Common myeloid progenitor, CD34-positive (primary cell): Measurements from ENCODE around the gene LPP.

Source experiments
- CTCF ChIA-PET: fragments of 350-600 bp; sonication (Branson Sonifier 250); formaldehyde crosslinking; loops from one replicate; lab custom pipeline; 2021; ENCODE audit warnings: antibody characterized with exemption; lab: Charles Lee
- POLR2A ChIA-PET: fragments of 350-600 bp; sonication (Branson Sonifier 250); formaldehyde crosslinking; loops from one replicate; lab custom pipeline; 2021; ENCODE audit warnings: antibody characterized with exemption; lab: Charles Lee
- DNase-seq, 3 donors: peaks; one replicate each; pipeline versions ENCODE4 v3.0.0 to v3.0.0-alpha.2; 2013
- H3K27ac ChIP-seq, 2 experiments: 1 replicate in 1 of 2; 2 replicates in 1 of 2; pipeline ENCODE4 v1.7.0; 2013; ENCODE audit warnings: inconsistent platforms in 2 of 2, low read length in 2 of 2, mild to moderate bottlenecking in 2 of 2, low read depth in 1 of 2, moderate library complexity in 1 of 2; ENCODE audit not compliant: severe bottlenecking in 2 of 2, insufficient read depth in 1 of 2, poor library complexity in 1 of 2
- H3K27me3 ChIP-seq, 5 experiments: replicated peaks in 2 of 5; 1 replicate in 3 of 5; 2 replicates in 2 of 5; pipeline versions ENCODE4 v1.6.1 to v1.7.0; 2013; ENCODE audit warnings: low read length in 4 of 5, mild to moderate bottlenecking in 2 of 5, moderate library complexity in 2 of 5, inconsistent platforms in 1 of 5; ENCODE audit not compliant: insufficient read depth in 5 of 5, control insufficient read depth in 4 of 5
- H3K36me3 ChIP-seq, 4 experiments: 1 replicate in 2 of 4; 2 replicates in 2 of 4; pipeline versions ENCODE4 v1.6.1 to v1.7.0; 2013; ENCODE audit warnings: low read length in 3 of 4, control low read depth in 1 of 4, mild to moderate bottlenecking in 1 of 4; ENCODE audit not compliant: control insufficient read depth in 4 of 4, insufficient read depth in 4 of 4
- H3K4me1 ChIP-seq, 4 experiments: 1 replicate in 3 of 4; 2 replicates in 1 of 4; pipeline versions ENCODE4 v1.6.1 to v1.7.1; 2013; ENCODE audit warnings: low read length in 3 of 4, mild to moderate bottlenecking in 3 of 4, control low read depth in 1 of 4, inconsistent platforms in 1 of 4, moderate library complexity in 1 of 4; ENCODE audit not compliant: control insufficient read depth in 4 of 4, insufficient read depth in 4 of 4; ENCODE audit errors: control extremely low read depth in 1 of 4
- H3K4me3 ChIP-seq, 7 experiments: 1 replicate in 4 of 7; 2 replicates in 3 of 7; pipeline versions ENCODE4 v1.5.1 to v1.7.0; 2013; ENCODE audit warnings: mild to moderate bottlenecking in 7 of 7, low read length in 6 of 7, moderate library complexity in 6 of 7, inconsistent platforms in 2 of 7, low read depth in 2 of 7, control low read depth in 1 of 7; ENCODE audit not compliant: insufficient read depth in 4 of 7, control insufficient read depth in 1 of 7; ENCODE audit errors: extremely low read depth in 1 of 7
- H3K9me3 ChIP-seq, 5 experiments: 1 replicate in 4 of 5; 2 replicates in 1 of 5; pipeline versions ENCODE4 v1.6.1 to v1.7.1; 2013; ENCODE audit warnings: low read length in 4 of 5, mild to moderate bottlenecking in 2 of 5, inconsistent platforms in 1 of 5, low read depth in 1 of 5, moderate library complexity in 1 of 5; ENCODE audit not compliant: control insufficient read depth in 4 of 5, insufficient read depth in 2 of 5; ENCODE audit errors: control extremely low read depth in 1 of 5
- WGBS: methylation state at CpG from one replicate; pipeline ENCODE4 v1.1.5; 2013; ENCODE audit not compliant: insufficient coverage; 5-methylcytosine and 5-hydroxymethylcytosine counted together

The LPP gene

DNA sequence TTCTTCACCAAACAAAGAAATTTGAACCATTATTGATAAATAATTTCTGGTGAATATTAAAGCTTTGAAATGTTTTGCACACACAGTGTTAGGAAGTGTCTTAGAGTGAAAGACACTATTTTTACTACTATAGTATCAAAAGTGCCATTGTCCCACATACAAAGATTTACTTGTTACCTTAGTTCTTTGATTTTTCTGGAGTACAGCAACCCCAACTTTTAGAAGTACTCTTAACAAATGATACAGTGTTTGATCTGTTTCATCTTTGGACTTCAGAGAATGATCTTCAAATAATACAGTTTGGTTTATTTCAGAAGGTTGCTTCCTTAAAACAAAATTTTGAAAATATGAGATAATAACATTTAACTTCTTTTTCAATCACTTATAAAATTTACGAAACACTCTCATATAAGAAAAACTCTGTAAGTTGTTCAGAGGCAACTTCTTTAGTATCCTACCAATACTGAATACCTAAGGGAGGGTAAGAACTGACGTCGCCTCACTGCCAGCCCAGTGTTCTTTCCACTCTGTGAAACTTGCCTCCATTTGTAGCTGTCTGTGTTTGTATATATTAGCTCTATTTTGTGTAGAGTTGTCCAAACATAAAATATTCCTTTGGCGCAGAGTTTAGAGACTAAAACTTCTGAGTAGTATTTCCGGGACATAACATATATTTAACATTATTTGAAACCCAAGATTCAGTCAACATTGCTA, 464.2 kb downstream of the LPP start:
- no peaks in the 10 kb centered on the region for H3K27me3 ChIP-seq
- CTCF ChIA-PET, result no interaction called here
- no peak overlapping the region for H3K4me3 ChIP-seq
- H3K27ac ChIP-seq, result no peak overlapping the region
- no peaks in the 10 kb centered on the region for H3K9me3 ChIP-seq
- no peaks in the 10 kb centered on the region for H3K4me1 ChIP-seq
- POLR2A ChIA-PET, result no interaction called here
- peaks cover 0 to 2% (median 0%) of the 10 kb centered on the region in 4 experiments for H3K36me3 ChIP-seq
- WGBS, result no CpG with 5 or more reads among the region's 5 CpGs
- no peak for DNase-seq

DNA sequence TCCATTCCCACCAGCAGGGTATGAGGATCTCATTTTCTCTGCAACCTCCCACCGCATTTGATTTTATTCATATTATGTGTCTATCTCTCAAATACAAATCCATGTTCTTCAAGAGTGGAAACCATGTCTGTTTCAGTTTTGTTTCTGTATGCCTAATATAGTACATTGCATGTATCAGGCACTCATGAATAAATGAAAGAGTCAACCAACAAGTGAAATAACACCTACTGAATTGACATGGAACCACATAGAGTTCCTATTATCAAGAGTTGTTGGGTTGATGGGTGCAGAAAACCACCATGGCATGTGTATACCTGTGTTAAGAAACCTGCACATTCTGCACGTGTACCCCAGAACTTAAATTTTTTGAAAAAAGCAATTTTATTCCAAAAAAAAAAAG, 466.8 kb downstream of the LPP start:
- CTCF ChIA-PET, result no interaction called here
- H3K27me3 ChIP-seq, result no peaks in the 10 kb centered on the region
- H3K36me3 ChIP-seq, result no peaks in the 10 kb centered on the region
- H3K4me1 ChIP-seq, result no peaks in the 10 kb centered on the region
- H3K27ac ChIP-seq, result no peak overlapping the region
- H3K4me3 ChIP-seq, result no peak overlapping the region
- DNase-seq, result no peak
- no peaks in the 10 kb centered on the region for H3K9me3 ChIP-seq
- no CpG with 5 or more reads among the region's 2 CpGs for WGBS
- POLR2A ChIA-PET, result interaction anchor here (0.6 kb wide), 1 partner anchor 68 kb away, joined by 4 read pairs; no protein-coding TSS in a partner anchor

DNA sequence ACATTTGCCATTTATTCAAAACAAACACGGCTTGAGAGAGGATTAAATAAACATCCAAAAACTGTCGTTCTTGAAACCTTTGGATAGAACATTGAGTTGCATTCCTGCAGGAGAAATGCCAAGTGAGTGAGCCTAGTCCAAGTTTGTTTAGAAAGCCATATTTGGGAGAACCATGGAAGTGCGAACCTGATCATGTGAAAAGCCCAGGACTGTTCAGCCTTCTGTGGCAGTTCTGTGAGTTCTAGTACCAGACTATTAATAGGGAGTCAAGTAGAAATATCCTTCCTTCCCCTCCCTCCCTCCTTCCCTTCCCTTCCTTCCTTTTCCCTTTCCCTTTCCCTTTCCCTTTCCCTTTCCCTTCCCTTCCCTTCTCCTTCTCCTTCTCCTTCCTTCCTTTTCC, 470.4 kb downstream of the LPP start:
- no peaks in the 10 kb centered on the region for H3K27me3 ChIP-seq
- H3K9me3 ChIP-seq, result no peaks in the 10 kb centered on the region
- 93% methylated on average over 3 of the region's 3 CpGs for WGBS
- POLR2A ChIA-PET, result no interaction called here
- H3K4me3 ChIP-seq, result no peak overlapping the region
- no peaks in the 10 kb centered on the region for H3K4me1 ChIP-seq
- no peaks in the 10 kb centered on the region for H3K36me3 ChIP-seq
- DNase-seq, result no peak
- no peak overlapping the region for H3K27ac ChIP-seq
- CTCF ChIA-PET, result interaction anchor here (1.0 kb wide), 1 partner anchor 9 kb away, joined by 3 read pairs; no protein-coding TSS in a partner anchor

DNA sequence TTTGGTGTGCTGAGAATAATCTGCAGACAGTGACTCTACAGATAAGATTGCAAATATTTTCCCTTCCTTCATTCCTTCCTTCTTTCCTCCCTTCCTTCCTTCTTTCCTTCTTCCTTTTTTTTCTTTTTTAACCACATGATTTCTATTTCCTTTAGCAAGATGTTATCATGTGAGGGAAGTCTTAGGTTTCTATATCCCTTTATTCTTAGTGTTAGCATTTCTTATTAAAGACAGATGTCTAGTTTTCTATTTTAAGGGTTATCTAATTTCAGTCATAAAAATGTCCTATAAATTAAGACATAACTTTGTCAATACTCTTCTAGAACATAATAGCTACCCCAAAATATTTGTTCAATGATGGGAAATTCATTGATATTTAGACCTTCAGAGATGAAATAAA, 470.9 kb downstream of the LPP start:
- ChIA-PET CTCF (no interaction called here), POLR2A (no interaction called here)
- Histone ChIP-seq H3K27me3 (no peaks in the 10 kb centered on the region), H3K36me3 (no peaks in the 10 kb centered on the region), H3K4me3 (no peak overlapping the region), H3K4me1 (no peaks in the 10 kb centered on the region), H3K9me3 (peaks cover 0 to 3% (median 0%) of the 10 kb centered on the region in 5 experiments), H3K27ac (no peak overlapping the region)
- no peak for DNase-seq

DNA sequence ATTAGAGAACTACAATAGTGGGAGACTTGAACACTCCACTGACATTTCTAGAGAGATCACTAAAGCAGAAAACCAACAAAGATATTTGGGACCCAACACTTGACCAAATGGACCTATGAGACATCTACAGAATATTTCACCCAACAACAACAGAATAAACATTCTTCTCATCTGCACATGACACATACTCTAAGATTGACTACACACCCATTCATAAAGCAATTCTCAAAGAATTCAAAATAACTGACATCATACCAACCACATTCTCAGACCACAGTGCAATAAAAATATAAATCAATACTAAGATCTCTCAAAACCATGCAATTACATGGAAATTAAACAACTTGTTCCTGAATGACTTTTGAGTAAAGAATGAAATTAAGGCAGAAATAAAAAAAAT, 473.7 kb downstream of the LPP start:
- no peak for DNase-seq
- Histone ChIP-seq H3K36me3 (no peaks in the 10 kb centered on the region), H3K4me1 (no peaks in the 10 kb centered on the region), H3K27ac (no peak overlapping the region), H3K4me3 (no peak overlapping the region), H3K9me3 (peaks cover 0 to 10% (median 0%) of the 10 kb centered on the region in 5 experiments), H3K27me3 (no peaks in the 10 kb centered on the region)
- ChIA-PET POLR2A (no interaction called here), CTCF (no interaction called here)

DNA sequence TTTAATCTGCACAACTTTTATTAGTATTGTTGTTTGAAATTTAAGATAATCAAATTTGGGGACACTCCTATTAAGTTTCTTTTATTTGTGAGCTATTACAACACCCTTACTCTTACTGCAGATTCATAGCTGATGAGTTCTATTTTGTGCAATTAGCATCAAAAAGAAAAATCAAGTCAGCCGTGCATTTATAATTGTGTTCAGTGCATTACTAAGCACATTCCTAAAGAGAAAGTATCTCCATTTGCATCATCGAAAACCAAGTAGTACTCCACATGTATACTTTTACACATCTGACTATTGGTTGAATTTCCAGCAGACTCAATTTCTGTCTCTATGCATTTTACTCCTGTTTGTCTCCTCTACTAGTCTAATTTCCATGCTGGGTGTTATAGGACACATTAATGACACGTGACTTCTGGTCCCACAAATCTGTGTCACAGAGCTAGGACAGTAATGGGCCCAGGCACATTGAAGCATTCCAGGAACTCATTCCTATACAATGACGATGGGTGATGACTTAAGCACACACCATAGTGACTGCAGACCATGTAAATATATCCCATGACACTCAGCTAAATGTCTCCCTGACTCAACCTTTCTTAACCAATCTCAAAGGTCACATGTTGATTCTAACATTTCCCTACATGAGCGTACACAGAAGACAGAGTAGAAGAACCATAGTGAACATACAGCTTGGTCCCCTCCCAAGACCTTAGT, 477.5 kb downstream of the LPP start:
- Histone ChIP-seq H3K27me3 (no peaks in the 10 kb centered on the region), H3K4me3 (no peak overlapping the region), H3K36me3 (no peaks in the 10 kb centered on the region), H3K4me1 (no peaks in the 10 kb centered on the region), H3K9me3 (peaks cover 0 to 16% (median 0%) of the 10 kb centered on the region in 5 experiments), H3K27ac (no peak overlapping the region)
- CTCF ChIA-PET, result interaction anchor here (1.5 kb wide), 1 partner anchor 46 kb away, joined by 3 read pairs; no protein-coding TSS in a partner anchor
- DNase-seq, result no peak
- POLR2A ChIA-PET, result no interaction called here
- WGBS, result 95% methylated on average over 4 of the region's 5 CpGs

DNA sequence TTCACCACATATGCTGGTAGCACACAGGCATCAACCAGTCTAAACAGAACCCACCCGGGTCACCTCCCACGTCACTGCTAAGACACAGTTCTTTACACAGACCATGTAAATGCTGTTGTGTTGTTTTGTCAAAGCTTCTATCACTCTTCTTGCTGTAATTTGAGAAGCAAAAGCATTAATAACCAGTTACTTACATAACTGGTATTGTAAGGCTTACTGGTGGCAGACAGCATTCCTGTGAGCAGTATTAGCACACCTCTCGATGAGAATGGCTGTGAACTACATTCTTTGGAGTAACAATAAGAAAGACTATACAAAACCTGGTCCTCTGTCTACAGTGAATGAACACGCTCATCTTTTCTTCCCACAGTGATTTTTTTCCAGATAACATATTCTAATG, 479.2 kb downstream of the LPP start:
- H3K27ac ChIP-seq, result no peak overlapping the region
- CTCF ChIA-PET, result no interaction called here
- H3K4me1 ChIP-seq, result no peaks in the 10 kb centered on the region
- H3K9me3 ChIP-seq, result peaks cover 0 to 16% (median 0%) of the 10 kb centered on the region in 5 experiments
- no peak overlapping the region for H3K4me3 ChIP-seq
- POLR2A ChIA-PET, result no interaction called here
- 100% methylated on average over 2 of the region's 4 CpGs for WGBS
- no peaks in the 10 kb centered on the region for H3K36me3 ChIP-seq
- no peaks in the 10 kb centered on the region for H3K27me3 ChIP-seq
- no peak for DNase-seq
